C4-2B (cell line): Measurements from ENCODE around the gene CORO1C.

Experiments used
- ZFX ChIP-seq: fragments of 450-650 bp; IDR thresholded peaks from 2 replicates; pipeline ENCODE4 v1.6.1; 2017
- TF ChIP-seq, protein P1 (sequence below): fragments of 450-650 bp; conservative IDR thresholded peaks from 2 replicates; pipeline ENCODE4 v1.5.1; 2017; ENCODE audit warnings: mild to moderate bottlenecking

DNA sequence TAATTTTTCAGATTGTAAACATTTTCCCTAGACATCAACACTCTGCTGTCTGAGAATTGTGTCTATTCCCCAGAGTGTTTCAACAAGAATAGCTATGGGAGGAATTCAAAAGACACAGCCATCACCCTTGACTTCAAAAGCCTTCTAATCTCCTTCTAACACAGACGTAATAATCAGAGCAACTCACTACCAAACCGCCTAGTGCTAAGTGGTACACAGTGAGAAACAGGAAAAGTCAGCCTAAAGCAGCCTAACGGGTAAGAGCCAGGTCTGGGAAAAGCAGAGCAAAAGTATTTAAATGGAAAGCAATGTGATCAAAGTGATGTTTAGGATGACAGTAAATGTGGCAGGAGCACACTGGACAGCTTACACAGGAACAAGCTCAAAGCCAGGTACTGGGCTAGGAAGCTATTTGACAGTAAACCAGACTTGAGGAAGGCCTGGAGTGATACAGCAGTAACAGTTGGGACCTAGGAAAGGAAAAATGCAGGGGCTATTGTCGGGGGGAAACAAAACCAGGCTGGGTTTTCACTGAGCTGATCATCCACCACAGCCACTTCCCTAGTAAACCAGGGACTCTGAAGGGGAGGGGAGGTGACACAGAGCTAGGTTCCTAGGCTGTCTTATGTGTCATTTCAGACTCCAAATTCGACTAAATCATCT is 29.4 kb downstream of the CORO1C start:
- TF ChIP-seq, protein P1, sequence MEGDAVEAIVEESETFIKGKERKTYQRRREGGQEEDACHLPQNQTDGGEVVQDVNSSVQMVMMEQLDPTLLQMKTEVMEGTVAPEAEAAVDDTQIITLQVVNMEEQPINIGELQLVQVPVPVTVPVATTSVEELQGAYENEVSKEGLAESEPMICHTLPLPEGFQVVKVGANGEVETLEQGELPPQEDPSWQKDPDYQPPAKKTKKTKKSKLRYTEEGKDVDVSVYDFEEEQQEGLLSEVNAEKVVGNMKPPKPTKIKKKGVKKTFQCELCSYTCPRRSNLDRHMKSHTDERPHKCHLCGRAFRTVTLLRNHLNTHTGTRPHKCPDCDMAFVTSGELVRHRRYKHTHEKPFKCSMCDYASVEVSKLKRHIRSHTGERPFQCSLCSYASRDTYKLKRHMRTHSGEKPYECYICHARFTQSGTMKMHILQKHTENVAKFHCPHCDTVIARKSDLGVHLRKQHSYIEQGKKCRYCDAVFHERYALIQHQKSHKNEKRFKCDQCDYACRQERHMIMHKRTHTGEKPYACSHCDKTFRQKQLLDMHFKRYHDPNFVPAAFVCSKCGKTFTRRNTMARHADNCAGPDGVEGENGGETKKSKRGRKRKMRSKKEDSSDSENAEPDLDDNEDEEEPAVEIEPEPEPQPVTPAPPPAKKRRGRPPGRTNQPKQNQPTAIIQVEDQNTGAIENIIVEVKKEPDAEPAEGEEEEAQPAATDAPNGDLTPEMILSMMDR, result no peak
- no peak for TF ChIP-seq ZFX
